OCI-LY1 (cell line): Measurements from ENCODE around the gene MAPK10.

ENCODE experiments used
- H2AFZ ChIP-seq: fragments of 200-600 bp; sonication (generic), shearing (Covaris generic); 2 replicates; pipeline ENCODE4 v1.6.0; 2014; ENCODE audit warnings: antibody characterized with exemption, mild to moderate bottlenecking, low read length
- H3F3A ChIP-seq: fragments of 200-600 bp; sonication (generic), shearing (Covaris generic); 2 replicates; pipeline ENCODE4 v1.6.0; 2014; ENCODE audit warnings: mild to moderate bottlenecking, antibody characterized with exemption, low read length, moderate library complexity; ENCODE audit not compliant: insufficient read depth
- H3K27ac ChIP-seq: fragments of 200-600 bp; sonication (generic); 2 replicates; pipeline ENCODE4 v1.5.1; 2014; ENCODE audit warnings: low read length, mixed run types, mild to moderate bottlenecking, low read depth; ENCODE audit not compliant: poor library complexity, severe bottlenecking
- H3K27me3 ChIP-seq: fragments of 200-600 bp; sonication (generic); 2 replicates; pipeline ENCODE4 v1.6.0; 2014; ENCODE audit warnings: antibody characterized with exemption, mild to moderate bottlenecking, low read length, moderate library complexity; ENCODE audit not compliant: insufficient read depth
- H3K36me3 ChIP-seq: fragments of 200-600 bp; sonication (generic); 2 replicates; pipeline ENCODE4 v1.6.1; 2014; ENCODE audit warnings: mild to moderate bottlenecking, antibody characterized with exemption, low read length, moderate library complexity, mixed read lengths; ENCODE audit not compliant: insufficient read depth
- H3K4me1 ChIP-seq: fragments of 200-600 bp; sonication (generic); 2 replicates; pipeline ENCODE4 v1.5.1; 2014; ENCODE audit warnings: mild to moderate bottlenecking, low read length, moderate library complexity; ENCODE audit not compliant: insufficient read depth, severe bottlenecking
- H3K4me2 ChIP-seq: fragments of 200-600 bp; sonication (generic), shearing (Covaris generic); 2 replicates; pipeline ENCODE4 v1.6.1; 2014; ENCODE audit warnings: low read length
- H3K4me3 ChIP-seq: fragments of 200-600 bp; sonication (generic); 2 replicates; pipeline ENCODE4 v1.5.1; 2014; ENCODE audit warnings: low read length, low read depth, mild to moderate bottlenecking, mixed read lengths; ENCODE audit not compliant: poor library complexity, severe bottlenecking
- H3K79me2 ChIP-seq: fragments of 200-600 bp; shearing (Covaris generic); 2 replicates; pipeline ENCODE4 v1.6.1; 2016; ENCODE audit warnings: mixed run types, low read length, mixed read lengths; ENCODE audit not compliant: insufficient read depth
- H3K9ac ChIP-seq: fragments of 200-600 bp; sonication (generic), shearing (Covaris generic); 2 replicates; pipeline ENCODE4 v1.6.1; 2014; ENCODE audit warnings: mild to moderate bottlenecking, low read length, mixed read lengths
- H3K9me2 ChIP-seq: fragments of 200-600 bp; sonication (generic), shearing (Covaris generic); 2 replicates; pipeline ENCODE4 v1.6.1; 2014; ENCODE audit warnings: low read depth, mild to moderate bottlenecking, low read length, mixed read lengths
- H3K9me3 ChIP-seq: fragments of 200-600 bp; shearing (Covaris generic); 2 replicates; pipeline ENCODE4 v1.6.1; 2014; ENCODE audit warnings: low read length, mixed read lengths
- H4K20me1 ChIP-seq: fragments of 200-600 bp; sonication (generic), shearing (Covaris generic); 2 replicates; pipeline ENCODE4 v1.6.0; 2016; ENCODE audit warnings: mild to moderate bottlenecking, low read length; ENCODE audit not compliant: insufficient read depth
- EZH2 ChIP-seq: fragments of 200-600 bp; sonication (generic), shearing (Covaris generic); IDR thresholded peaks from 2 replicates; pipeline ENCODE4 v1.8.0; 2017; ENCODE audit warnings: borderline replicate concordance, mixed run types, mild to moderate bottlenecking, antibody characterized with exemption, low read length, moderate library complexity, mixed read lengths
- TF ChIP-seq, protein P1 (sequence below): fragments of 200-600 bp; sonication (generic), shearing (Covaris generic); IDR thresholded peaks from 2 replicates; pipeline ENCODE4 v1.5.1; 2017; ENCODE audit warnings: mild to moderate bottlenecking, antibody characterized with exemption, low read length, moderate library complexity, mixed read lengths

Gene MAPK10

DNA sequence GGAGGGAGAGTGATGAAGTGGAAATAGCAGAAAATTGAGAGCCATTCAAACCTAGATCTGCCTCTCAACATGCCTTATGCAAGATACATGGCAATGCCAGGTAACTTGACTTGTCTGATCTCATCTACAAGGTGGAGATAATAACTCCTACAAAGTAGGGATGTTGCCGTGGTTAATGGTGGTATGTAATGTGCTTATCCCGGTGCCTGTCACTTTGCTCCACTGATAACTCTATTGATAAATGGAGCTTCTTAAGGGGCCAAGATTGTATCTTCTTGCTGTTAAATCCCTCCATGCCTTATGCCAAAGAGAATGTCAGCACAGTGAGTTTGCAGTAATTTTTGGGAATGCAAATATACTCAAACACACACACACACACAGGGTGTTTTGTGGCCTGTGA lies 355.8 kb downstream of the MAPK10 start:
- peaks cover 48% of the 10 kb centered on the region for H3K36me3 ChIP-seq
- TF ChIP-seq, protein P1, sequence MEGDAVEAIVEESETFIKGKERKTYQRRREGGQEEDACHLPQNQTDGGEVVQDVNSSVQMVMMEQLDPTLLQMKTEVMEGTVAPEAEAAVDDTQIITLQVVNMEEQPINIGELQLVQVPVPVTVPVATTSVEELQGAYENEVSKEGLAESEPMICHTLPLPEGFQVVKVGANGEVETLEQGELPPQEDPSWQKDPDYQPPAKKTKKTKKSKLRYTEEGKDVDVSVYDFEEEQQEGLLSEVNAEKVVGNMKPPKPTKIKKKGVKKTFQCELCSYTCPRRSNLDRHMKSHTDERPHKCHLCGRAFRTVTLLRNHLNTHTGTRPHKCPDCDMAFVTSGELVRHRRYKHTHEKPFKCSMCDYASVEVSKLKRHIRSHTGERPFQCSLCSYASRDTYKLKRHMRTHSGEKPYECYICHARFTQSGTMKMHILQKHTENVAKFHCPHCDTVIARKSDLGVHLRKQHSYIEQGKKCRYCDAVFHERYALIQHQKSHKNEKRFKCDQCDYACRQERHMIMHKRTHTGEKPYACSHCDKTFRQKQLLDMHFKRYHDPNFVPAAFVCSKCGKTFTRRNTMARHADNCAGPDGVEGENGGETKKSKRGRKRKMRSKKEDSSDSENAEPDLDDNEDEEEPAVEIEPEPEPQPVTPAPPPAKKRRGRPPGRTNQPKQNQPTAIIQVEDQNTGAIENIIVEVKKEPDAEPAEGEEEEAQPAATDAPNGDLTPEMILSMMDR = no peak
- TF ChIP-seq EZH2 = no peak
- no peak overlapping the region for H3K9ac ChIP-seq
- no peaks in the 10 kb centered on the region for H3F3A ChIP-seq
- H2AFZ ChIP-seq = no peak overlapping the region
- H3K4me1 ChIP-seq = no peaks in the 10 kb centered on the region
- no peaks in the 10 kb centered on the region for H3K27me3 ChIP-seq
- H3K4me2 ChIP-seq = no peak overlapping the region
- H3K9me3 ChIP-seq = no peaks in the 10 kb centered on the region
- no peak overlapping the region for H3K4me3 ChIP-seq
- no peaks in the 10 kb centered on the region for H4K20me1 ChIP-seq
- H3K27ac ChIP-seq = no peak overlapping the region
- no peaks in the 10 kb centered on the region for H3K79me2 ChIP-seq
- H3K9me2 ChIP-seq = no peaks in the 10 kb centered on the region

DNA sequence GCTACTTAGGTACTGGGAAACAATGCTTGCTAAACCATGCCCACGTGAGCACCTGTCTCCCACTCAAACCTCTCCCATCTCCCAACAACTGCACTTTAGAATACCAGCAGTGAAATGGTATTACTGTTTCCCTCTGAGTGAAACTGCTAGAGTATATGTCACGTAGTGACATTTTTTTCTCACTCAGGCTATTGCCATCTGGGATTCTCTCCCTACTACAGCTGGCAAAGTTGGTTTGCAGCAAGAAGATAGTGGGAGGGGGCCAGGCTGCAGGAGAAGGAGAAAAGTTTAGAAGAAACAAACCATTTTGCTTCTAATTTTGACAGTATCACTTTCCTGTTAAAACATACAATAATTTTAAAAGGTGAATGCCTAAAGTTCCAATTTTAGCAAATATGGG lies 358.3 kb downstream of the MAPK10 start:
- Histone ChIP-seq H3K9me3 (no peaks in the 10 kb centered on the region), H4K20me1 (no peaks in the 10 kb centered on the region), H3K4me1 (no peaks in the 10 kb centered on the region), H3K27me3 (no peaks in the 10 kb centered on the region), H3K79me2 (no peaks in the 10 kb centered on the region), H2AFZ (no peak overlapping the region), H3K27ac (no peak overlapping the region), H3F3A (no peaks in the 10 kb centered on the region), H3K4me3 (no peak overlapping the region), H3K4me2 (no peak overlapping the region), H3K36me3 (peaks cover 54% of the 10 kb centered on the region), H3K9ac (no peak overlapping the region), H3K9me2 (no peaks in the 10 kb centered on the region)
- TF ChIP-seq, protein P1 = no peak
- no peak for TF ChIP-seq EZH2

DNA sequence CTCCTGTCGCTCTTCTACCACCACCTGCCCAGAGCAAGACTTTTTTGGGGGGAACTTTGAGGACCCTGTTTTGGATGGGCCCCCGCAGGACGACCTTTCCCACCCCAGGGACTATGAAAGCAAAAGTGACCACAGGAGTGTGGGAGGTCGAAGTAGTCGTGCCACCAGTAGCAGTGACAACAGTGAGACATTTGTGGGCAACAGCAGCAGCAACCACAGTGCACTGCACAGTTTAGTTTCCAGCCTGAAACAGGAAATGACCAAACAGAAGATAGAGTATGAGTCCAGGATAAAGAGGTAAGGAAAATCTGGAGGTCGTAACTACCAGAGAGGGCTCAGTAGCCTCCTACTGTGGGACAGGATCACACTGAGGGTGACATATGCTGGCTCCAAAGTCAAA lies 364.5 kb downstream of the MAPK10 start:
- H3K27ac ChIP-seq = no peak overlapping the region
- no peaks in the 10 kb centered on the region for H4K20me1 ChIP-seq
- H3K4me3 ChIP-seq = no peak overlapping the region
- TF ChIP-seq, protein P1 = no peak
- no peak for TF ChIP-seq EZH2
- H3K27me3 ChIP-seq = no peaks in the 10 kb centered on the region
- H3K9ac ChIP-seq = no peak overlapping the region
- H3K36me3 ChIP-seq = peaks cover 70% of the 10 kb centered on the region
- no peak overlapping the region for H3K4me2 ChIP-seq
- no peaks in the 10 kb centered on the region for H3K79me2 ChIP-seq
- no peaks in the 10 kb centered on the region for H3K9me2 ChIP-seq
- no peaks in the 10 kb centered on the region for H3F3A ChIP-seq
- H3K9me3 ChIP-seq = no peaks in the 10 kb centered on the region
- no peak overlapping the region for H2AFZ ChIP-seq
- no peaks in the 10 kb centered on the region for H3K4me1 ChIP-seq
